ENCODE data around the gene MYL4.
"Not testable (repeated sequence)": the region's sequence is repeated elsewhere in the genome, so short reads cannot be mapped to it uniquely, and the experiment has no call there.

DNA sequence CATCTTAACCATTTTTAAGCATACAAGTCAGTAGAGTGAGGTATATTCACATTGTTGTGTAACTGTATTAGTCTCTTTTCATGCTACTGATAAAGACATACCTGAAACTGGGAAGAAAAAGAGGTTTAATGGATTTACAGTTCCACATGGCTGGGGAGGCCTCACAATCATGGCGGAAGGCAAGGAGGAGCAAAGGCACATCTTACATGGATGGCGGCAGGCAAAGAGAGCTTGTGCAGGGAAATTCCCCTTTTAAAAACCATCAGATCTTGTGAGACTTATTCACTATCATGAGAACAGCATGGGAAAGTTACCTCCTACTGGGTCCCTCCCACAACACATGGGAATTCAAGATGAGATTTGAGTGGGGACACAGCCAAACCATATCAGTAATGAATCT lies 14.9 kb downstream of the MYL4 start:
- TF ChIP-seq, protein P1, sequence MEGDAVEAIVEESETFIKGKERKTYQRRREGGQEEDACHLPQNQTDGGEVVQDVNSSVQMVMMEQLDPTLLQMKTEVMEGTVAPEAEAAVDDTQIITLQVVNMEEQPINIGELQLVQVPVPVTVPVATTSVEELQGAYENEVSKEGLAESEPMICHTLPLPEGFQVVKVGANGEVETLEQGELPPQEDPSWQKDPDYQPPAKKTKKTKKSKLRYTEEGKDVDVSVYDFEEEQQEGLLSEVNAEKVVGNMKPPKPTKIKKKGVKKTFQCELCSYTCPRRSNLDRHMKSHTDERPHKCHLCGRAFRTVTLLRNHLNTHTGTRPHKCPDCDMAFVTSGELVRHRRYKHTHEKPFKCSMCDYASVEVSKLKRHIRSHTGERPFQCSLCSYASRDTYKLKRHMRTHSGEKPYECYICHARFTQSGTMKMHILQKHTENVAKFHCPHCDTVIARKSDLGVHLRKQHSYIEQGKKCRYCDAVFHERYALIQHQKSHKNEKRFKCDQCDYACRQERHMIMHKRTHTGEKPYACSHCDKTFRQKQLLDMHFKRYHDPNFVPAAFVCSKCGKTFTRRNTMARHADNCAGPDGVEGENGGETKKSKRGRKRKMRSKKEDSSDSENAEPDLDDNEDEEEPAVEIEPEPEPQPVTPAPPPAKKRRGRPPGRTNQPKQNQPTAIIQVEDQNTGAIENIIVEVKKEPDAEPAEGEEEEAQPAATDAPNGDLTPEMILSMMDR (IDR thresholded peaks at IDR 0.05), result not testable (repeated sequence)
- not testable (repeated sequence) for TF ChIP-seq POLR2A (IDR thresholded peaks at IDR 0.05)
